Measurements from ENCODE around the gene TGM4.
A peak's percentile ranks its signal among the peaks of the same experiment; 100 is the strongest.
"Not testable (repeated sequence)": the region's sequence is repeated elsewhere in the genome, so short reads cannot be mapped to it uniquely, and the experiment has no call there.

Gene TGM4

DNA sequence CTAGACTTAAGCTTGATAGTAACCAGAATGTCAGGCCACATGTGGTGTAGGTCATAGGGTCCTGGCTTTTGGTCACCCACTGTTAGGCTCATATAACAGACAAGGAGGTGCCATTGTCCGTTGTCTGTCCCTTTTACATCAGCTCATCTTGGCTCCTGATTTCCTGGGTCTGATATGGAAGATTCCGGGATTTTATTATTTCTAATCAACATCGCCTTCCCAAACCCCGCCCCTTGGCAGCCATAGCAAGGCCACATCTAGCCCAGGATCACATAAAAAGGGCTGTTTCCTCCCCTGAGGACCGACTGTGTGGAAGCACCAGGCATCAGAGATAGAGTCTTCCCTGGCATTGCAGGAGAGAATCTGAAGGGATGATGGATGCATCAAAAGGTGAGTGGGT lies at the start of gene TGM4:
Gene TGM4, plus strand, starts transcription at position 301 of the 400 bp plus-strand sequence. Its CDS starts 71 bp downstream, at position 372.
- DNase-seq (ENCODE audit: low spot score) = no peak

DNA sequence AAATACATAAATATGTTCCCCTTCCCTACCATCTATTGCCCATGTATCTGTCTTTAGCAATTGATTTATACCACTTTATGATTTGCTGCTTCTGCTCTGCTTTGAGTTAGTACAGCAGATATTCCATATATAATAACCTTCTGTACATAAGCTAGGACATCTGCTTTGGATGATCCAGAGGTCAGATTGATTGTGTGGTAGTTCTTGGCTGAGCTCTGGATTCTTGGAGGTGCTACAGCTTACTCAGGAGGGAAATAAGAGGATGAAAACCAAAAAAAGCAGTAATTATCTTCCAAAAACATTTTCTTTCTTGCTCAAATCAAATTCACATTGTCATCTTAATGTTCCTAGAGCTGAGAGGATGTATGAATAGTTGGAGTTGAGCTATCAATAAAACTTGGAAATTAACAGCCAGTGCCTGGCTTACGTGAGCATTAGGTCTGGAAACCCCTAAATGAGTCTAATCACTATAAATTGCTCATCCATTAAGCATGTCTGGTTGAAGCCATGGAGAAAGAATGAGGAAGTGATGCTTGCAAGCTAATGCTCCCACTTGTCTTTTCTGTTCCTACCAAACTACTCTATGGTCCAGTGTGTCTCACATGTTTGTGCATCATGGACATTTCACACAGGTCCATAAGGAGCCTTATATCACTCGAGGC lies 49.0 kb upstream of the TGM4 start:
- DNase-seq (ENCODE audit: low spot score) = no peak

DNA sequence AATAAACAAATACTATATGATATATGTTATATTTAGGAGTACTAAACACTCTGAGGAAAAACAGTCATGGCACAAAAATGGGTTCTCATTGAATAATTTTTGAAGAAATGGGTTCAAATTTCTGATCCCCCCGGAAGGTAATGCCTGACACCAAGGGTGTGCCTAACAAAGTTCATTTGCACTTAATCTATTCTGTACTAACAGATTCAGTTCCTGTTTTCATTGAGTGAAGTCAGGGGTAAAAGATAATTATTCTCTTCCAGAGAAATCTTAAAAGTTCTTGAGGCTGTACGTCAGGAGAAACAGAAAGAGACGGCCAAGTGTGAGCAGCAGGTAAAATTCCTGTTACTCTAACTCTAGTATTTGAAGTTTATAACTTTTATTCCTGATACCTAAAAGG lies 47.2 kb upstream of the TGM4 start:
- DNase-seq (ENCODE audit: low spot score) = no peak

DNA sequence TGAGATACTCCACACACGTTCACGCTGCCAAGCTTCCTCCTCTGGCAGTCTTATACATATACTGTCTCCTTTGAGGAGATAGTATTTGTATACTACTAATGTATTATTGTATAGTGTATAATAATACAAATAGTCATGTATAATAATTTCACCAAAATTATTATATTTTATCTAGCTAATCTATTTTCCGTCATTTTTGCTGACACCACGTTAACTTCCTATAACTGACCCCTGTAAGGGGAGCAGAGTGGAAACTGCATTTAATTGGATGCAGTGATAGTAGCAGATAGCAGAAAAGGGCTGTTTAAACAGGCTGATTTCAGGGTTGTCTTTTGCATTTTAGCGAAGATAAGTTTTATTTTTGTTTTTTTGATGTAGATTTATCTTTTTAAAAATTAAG lies 43.2 kb upstream of the TGM4 start:
- no peak for DNase-seq (ENCODE audit: low spot score)

DNA sequence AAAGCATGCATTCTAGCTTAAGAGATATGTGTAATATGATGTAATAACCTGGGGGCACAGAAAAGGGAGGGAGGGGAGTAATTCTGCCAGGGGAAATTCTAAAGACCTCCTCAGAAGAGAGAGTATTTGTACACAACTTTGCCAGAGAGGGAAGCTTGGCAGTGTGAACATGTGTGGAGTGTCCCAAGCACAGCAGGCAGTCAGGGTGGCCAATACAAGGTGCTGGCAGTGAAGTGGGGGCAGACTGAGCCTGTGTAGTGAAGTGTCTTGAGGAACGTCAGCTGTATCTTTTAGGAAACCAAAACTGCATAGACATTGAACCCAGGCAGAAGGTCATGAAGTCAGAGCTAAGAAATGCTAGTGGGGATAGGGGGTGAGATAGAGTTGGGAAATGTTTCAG lies 42.4 kb upstream of the TGM4 start:
- DNase-seq (ENCODE audit: low spot score) = no peak

DNA sequence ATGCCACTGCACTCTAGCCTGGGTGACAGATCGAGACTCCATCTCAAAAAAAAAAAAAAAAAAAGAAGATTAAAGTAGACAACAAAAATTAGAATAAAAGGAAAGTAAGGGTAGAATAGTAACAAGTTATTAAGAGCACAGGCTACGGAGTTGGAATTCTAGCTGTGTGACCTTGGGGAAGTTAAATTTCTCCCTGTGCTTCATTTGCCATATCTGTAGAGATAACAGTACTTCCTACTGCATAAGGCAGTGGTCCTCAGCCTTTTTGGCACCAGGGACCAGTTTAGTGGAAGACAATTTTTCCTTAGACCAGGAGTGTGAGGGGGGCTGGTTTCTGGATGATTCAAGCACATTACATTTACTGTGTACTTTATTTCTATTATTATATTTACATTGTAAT lies 41.4 kb upstream of the TGM4 start:
- DNase-seq (ENCODE audit: low spot score) = no peak

DNA sequence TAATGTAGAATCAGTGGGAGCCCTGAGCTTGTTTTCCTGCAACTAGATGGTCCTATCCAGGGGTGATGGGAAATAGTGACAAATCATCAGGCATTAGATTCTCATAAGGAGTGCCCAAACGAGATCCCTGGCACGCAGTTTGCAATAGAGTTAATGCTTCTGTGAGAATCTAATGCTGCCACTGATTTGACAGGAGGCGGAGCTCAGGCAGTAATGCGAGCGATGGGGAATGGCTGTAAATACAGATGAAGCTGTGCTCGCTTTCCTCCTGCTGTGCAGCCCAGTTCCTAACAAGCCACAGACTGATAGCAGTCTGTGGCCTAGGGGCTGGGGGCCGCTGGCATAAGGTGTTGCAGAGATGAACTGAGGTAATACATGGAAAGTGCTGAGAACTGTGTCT lies 41.0 kb upstream of the TGM4 start:
- DNase-seq (ENCODE audit: low spot score) = no peak

DNA sequence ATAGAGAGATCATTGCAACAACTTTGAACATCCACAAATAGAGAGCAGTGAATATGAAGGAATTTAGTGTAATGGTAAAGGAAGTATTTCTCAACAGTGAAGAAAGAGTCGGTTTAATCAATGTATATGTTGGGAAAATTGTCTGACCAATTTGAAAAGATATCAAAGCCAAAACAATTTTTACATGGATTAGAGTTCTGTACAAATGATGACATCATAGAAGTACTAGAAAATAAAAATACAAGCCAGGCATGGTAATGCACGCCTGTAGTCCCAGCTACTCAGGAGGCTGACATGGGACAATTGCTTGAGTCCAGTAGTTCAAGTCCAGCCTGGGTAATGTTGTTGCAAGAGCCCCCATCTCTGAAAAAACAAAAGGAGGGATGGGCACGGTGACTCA lies 38.7 kb upstream of the TGM4 start:
- DNase-seq (ENCODE audit: low spot score) = no peak

DNA sequence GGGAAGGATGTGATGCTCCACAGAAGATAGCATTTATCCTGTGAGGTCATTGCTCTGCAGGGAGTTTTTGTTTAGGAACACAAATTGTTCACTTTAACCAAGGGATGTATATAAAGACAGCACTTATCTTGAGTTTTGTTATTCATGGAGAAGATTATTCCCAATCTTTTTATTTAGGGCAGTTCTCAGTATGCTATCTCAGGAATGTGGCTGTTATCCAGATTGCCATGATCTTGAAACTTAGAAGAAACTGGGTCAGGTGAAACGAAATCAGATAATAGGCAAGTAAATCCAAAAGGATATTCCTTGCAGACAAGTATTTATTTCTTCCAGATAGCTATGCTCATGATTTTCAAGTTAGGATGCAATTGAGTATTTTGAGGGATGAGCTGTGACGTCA lies 32.0 kb upstream of the TGM4 start:
- DNase-seq (ENCODE audit: low spot score) = no peak

DNA sequence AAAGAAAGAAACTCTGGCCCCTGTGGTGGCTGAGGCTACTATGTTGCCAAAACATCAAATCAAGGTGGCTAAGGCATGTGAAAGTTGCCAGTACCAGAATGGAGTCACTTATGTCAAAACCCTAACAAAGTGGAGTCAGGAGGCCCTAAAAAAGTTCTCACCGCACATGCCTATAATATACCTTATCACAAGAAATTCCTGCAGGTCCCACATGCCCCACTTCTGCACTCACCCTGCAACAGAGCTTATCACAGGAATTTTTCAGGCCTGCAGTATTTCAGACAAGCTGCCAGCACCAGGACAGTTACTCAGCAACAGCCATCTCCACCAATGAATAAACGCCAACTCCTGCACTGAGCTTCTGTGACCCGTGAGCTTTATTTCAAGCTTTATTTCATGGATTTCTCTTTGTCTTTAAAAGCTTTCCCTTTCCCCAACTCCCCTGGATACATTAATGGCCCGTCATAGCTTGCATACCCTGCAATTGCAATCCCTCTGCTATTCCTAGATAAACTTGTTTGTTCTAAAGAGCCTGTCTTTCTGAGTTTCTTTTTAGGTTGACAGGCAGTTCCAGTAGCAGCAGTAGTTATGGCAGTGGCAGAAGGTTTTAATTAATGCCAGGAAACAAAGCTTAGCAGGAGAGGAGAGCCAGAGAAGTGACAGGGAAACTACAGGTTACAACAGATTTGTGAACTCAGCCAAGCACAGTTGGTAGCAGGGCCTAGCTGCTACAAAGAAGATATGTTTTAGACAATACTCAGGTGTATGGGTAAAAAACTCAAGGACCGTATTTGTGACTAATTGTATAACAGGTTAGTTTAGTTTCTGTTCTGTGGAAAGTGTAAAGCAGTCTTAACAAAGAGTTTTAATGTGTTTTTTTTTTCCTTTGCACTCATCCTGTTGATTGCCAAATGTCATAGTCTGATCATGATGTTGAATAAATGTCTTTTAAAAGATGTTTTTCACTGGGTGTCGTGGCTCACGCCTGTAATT lies 28.6 kb upstream of the TGM4 start:
- DNase-seq (ENCODE audit: low spot score) = no peak

DNA sequence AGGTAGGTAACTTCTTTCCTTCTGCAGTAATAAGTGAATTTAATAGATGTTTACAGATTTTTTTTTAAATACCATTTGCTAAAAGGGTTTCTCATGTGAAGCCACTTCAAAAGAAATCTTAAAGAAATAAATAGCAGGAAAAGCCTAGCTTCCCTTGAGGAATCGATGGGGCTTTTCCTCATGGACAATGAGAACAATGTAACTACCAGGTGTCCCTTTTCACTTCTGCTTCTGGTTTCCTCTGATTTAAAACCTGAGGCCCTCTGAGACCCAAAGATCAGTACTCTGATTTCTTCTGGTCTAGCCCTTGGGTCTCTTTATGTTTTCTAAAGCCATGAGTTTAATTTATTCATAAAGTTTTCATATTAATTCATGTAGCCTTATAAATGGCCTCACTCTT lies 25.8 kb upstream of the TGM4 start:
- DNase-seq (ENCODE audit: low spot score) = no peak

DNA sequence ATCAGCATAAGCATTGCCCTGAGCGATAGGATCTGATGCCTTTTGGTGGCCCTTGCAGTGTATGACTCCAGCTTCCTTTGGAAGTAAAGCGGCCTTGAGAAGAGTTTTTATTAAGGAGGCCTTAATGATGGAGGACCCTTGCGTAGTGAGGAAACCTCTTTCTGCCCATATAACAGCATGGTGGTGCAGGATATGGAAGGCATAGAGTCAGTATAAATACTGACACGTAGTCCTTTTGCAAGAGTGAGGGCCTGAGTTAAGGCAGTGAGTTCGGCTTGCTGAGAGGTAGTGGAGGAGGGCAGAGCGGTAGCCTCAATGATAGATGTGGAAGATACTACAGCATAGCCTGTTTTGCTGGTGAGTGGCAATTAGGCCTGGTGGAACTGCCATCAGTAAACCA lies 17.7 kb upstream of the TGM4 start:
- not testable (repeated sequence) for DNase-seq (ENCODE audit: low spot score)

DNA sequence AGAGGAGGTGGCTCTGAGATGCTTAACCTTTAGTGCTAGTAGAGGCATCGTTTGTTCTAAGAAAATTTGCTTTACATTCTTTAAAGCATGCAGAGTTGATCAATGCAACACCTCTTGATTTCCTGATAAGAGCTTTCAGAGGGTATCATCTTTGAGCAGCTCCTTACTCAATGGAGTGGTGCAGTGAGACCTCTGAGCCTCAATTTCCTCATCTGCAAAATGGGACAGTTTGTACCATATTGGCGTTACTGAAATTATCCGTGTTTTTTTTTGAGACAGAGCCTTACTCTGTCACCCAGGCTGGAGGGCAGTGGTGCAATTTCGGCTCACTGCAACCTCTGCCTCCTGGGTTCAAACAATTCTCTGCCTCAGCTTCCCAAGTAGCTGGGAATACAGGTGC lies 14.3 kb upstream of the TGM4 start:
- DNase-seq (ENCODE audit: low spot score) = no peak

DNA sequence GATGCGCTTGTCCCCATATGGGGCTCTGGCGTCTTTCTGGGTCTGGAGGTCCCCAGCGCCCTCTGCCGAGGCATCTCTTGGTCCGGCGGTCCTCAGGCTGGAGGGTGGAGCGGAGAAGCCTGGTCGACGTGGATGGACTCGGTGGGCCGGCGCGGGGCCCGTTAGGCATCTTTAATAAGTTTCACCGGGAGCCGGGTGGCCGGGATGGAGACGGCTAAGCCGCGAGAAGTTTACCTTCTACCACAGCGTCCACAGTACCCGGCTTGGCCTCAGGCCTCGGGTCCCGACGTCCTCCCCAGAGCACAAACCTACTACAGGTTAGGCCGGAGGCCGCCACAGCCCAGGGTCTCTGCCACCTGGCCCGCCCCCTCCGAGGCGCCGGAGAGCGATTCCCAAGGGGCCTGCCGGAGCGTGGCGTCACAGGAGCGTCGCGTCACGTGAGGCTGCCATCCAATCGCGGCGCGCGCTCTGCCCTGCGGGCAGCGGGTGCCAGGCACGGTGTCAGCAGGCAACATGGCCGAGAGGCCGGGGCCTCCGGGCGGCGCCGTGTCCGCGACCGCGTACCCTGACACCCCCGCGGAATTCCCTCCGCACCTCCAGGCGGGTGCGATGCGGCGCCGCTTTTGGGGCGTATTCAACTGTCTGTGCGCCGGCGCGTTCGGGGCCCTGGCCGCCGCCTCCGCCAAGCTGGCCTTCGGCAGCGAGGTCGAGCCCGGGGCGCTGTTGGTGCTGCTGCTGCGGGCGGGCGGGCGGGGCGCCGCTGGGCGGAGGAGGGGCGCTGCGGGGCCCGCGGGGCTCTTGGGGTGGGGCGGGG lies 12.8 kb upstream of the TGM4 start, which contains the start of gene TMEM42:
Gene TMEM42, plus strand, starts transcription at position 501 of the 814 bp plus-strand sequence. Its CDS starts 13 bp downstream, at position 514.
- DNase-seq (ENCODE audit: low spot score) = peak; percentile 96

DNA sequence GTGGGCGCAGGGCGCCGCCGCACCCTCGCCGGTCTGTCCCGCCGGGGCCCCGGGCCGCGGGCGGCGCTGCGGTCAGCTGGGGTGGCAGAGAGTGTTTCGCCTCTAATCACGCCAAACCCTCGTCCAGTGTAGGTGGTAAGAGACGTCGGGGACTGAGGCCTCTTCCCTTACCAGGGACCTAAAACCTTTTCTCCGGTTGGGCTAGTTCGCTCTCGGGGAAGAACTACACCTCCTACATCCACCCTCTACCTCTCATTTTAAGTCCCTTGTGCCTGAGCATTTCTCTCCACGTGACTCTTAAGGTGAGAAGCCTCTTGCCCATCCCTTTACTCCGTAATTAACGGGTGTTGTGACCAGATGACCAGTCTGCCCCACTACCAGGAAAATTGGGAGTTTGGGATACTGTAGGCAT lies 12.2 kb upstream of the TGM4 start:
- no peak for DNase-seq (ENCODE audit: low spot score)

DNA sequence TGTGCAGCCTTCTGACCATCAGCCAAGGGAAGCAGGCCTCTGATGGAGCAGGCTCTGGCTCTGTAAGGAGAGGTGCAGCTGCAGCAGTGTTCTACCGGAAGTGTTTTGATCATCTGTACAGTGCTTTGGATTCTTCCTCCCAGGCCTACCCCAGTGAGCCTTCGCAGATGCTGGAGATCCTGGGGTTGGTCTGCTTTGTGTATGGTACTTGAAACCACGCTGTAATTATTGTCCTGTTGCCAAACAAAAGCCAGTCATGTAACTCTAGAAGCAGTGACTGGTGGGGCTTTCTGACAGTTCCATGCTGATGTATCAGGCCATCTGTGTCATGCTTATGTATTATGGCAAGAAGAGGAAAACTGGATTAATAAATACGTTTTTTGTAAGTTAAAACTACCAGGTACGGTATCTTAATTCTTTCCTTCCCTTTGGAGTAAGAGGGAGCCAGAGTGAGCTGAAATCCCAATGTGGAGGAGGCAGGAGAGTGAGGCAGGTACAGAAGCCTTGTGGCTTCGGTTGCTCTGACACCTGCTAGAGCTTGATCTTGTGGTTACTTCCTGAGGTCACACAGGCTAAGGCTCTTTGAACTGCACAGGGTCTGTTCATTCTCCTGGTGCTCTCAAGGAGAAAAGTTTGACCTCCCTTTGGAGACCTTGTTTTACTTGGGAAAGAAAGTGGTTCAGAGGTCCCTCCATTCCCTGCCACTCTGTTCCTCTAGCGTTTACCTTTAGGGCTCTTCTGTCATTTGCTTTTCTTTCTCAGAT lies 9.0 kb upstream of the TGM4 start:
- DNase-seq (ENCODE audit: low spot score) = no peak

DNA sequence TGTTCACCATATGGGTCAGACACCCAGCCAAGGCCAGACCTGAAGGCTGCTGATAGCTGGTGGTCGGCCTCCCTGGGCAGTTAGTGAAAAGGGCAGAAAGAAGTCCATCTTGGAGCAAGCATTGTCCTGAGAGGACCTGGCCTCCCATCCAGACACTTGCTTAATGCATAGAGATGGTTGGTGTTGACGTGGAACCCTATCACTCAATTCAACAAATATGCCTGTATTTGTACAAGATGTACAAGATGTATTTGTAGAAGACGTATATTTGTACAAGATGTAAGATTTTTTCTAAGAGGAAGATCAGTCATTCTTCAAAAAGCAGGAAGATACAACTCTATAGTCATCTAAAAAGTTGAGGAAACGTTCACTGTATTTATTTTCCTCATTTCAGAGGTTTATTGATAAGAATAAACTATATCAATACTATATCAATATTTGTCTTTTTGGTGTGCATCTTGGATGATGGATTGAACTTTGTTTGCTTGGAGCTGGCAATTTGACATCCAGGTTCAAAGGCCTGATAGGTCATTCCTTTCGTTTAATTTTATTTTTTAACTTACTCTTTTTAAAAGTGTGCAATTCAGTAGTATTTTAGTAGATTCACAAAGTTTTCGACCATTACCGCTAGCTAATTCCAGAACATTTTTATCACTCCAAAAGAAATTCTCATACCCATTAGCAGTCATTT lies 6.8 kb upstream of the TGM4 start:
- no peak for DNase-seq (ENCODE audit: low spot score)

DNA sequence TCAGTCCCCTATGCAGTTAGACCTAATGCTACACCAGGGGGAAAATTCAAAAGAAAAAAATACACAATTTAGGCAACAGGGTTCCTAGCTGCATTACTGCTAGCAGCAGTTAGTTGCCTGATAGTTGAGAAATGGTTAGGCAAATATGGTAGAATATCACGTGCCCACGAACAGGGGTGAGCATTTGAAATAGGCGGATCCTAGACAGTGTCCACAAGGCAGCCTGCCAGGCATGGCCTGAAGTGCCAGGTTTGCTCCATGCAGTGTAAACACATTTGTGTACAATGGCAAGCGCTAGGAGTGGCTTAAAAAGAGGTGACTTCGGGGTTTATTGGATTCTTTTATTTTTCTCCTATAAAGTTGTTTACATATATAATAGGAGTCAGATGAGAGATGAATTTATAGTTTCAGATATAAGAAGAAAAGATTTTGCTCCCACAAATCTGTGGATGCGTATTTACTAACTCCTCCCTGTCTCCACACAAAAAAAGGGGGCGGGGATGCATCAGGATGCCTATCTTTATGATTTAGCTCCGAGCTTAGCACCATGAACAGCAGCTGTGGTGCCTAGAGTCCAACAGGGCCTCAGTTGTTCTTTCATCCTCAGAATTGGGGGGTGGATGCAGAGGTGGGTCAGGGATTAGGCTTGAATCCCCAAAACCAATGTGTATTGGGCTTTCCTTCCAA lies 3.9 kb upstream of the TGM4 start:
- peak; percentile 40 for DNase-seq (ENCODE audit: low spot score)

DNA sequence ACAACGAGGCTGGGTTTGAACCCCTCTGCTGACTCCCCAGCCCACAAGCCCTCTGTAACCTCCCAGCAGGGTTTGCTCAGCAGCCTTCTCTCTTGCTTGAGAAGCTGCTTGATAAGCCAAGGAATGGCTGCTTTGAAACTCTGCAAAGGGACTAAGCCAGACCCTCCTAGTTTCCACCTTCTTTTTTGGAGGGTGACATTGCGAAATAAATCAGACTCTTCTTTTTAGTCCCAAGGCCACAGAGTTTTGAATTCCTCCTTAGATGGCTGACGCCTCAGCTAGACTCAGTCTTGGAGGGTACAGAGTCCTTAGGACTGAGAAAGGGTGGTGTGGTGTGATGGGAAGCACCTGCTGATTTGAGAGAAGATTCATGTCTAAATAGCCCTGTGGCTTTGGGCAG lies 1.2 kb downstream of the TGM4 start:
- DNase-seq (ENCODE audit: low spot score) = no peak

DNA sequence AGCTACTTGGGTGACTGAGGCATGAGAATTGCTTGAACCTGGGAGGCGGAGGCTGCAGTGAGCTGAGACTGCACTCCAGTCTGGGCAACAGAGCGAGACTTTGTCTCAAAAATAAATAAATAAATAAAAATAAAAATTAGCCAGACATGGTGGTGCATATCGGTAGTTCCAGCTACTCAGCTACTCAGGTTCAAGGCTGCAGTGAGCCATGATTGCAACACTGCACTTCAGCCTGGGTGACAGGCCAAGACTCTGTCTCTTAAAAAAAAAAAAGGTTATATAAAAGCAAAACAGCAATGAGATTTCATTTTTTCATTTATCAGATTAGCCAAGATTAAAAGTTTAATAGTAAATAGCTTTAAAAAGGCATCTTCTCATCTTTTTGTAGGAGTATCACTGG lies 2.9 kb downstream of the TGM4 start:
- no peak for DNase-seq (ENCODE audit: low spot score)

Data from left forelimb (tissue), 1 donor.